Fibroblast of pulmonary artery (primary cell): Measurements from ENCODE around the gene SETD3.
"Not testable (repeated sequence)": the region's sequence is repeated elsewhere in the genome, so short reads cannot be mapped to it uniquely, and the experiment has no call there.

Experiments
- DNase-seq: peaks from one replicate; pipeline ENCODE4 v3.0.0-alpha.2; 2010; ENCODE audit warnings: low read depth
- H3K4me3 ChIP-seq: replicated peaks from 2 replicates; pipeline ENCODE4 v1.5.1; 2011; ENCODE audit warnings: low read depth, mild to moderate bottlenecking, control low read depth, low read length, moderate library complexity
- CTCF ChIP-seq: IDR thresholded peaks from 2 replicates; pipeline ENCODE4 v1.5.1; 2011; ENCODE audit warnings: mild to moderate bottlenecking, control low read depth, low read length, inconsistent platforms; ENCODE audit errors: missing control alignments

SETD3 gene

GRCh38 chr14:99354166-99354875, 126.3 kb downstream of the SETD3 start:
- DNase-seq, result no peak
- no peak overlapping the region for H3K4me3 ChIP-seq
- no peak for TF ChIP-seq CTCF

- TF ChIP-seq CTCF, result no peak
- H3K4me3 ChIP-seq, result no peak overlapping the region
- no peak for DNase-seq
Observed at GRCh38 chr14:99352688-99353280, 127.9 kb downstream of the SETD3 start.

- TF ChIP-seq CTCF, result no peak
- H3K4me3 ChIP-seq, result no peak overlapping the region
- DNase-seq, result no peak
Observed at GRCh38 chr14:99351166-99352007, 129.3 kb downstream of the SETD3 start.

GRCh38 chr14:99350751-99351150, 129.9 kb downstream of the SETD3 start:
- no peak for TF ChIP-seq CTCF
- DNase-seq, result no peak
- H3K4me3 ChIP-seq, result no peak overlapping the region

- no peak overlapping the region for H3K4me3 ChIP-seq
- TF ChIP-seq CTCF, result no peak
- no peak for DNase-seq
Observed at GRCh38 chr14:99349721-99350495, 130.8 kb downstream of the SETD3 start.

GRCh38 chr14:99348816-99349614, 131.6 kb downstream of the SETD3 start:
- DNase-seq, result no peak
- no peak for TF ChIP-seq CTCF
- no peak overlapping the region for H3K4me3 ChIP-seq

- H3K4me3 ChIP-seq, DNase-seq: not testable (repeated sequence)
Observed at GRCh38 chr14:99348231-99348630, 132.4 kb downstream of the SETD3 start.
